ENCODE results near the gene KRT86. TPM values are rescaled to one million over a fixed set of nuclear protein-coding genes. Genes with fewer than 3 reads are reported as not detected.
"Not testable (repeated sequence)": the region's sequence is repeated elsewhere in the genome, so short reads cannot be mapped to it uniquely, and the experiment has no call there.

KRT86 gene
- total and polyA plus RNA-seq, 4 donors: 0.39 to 3.2 (median 1.3) TPM

DNA sequence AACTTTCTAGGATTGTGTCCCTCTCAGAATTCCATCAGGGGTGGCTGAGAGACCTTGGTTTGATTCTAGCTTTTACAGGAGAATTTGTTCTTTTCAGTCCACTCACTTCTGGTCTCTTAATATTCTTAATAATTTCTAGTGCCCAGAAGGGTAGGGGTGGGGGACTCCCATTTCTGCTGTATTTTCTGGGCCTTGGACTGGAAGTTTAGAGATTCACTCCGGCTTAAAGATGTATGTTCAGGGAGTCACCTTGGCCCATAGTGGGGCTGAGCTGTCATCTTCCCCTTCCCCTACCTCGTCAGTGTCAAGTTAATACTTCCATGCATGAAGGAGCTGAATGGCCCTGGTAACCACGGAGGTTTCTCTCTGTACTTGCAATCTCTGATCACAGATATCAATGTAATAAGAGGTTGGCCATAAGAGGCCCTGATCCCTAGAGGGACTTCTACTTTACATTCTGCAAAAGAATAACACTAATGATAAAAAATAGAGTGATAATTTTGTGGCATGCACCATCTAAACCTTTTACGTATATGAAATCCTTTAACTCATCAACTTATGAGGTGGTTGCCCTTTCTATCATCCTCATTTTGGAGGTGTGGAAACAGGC, 10.2 kb downstream of the KRT86 start:
- whole genome bisulfite sequencing, 2 donors: 65 to 91% methylated on average over 4 of the region's 4 CpGs
- no peak for ATAC-seq (ENCODE audit: low FRiP score)
- Histone ChIP-seq H3K27me3 (ENCODE audit: control insufficient read depth in 1 of 2, insufficient read depth in 2 of 2, low read length in 1 of 2) (no peaks in the 10 kb centered on the region), H3K27ac (ENCODE audit: low read depth in 1 of 2, low read length in 2 of 2) (no peak overlapping the region), H3K36me3 (ENCODE audit: control insufficient read depth in 1 of 2, insufficient read depth in 2 of 2, low read length in 1 of 2) (no peaks in the 10 kb centered on the region), H3K9me3 (ENCODE audit: control insufficient read depth, low read length) (no peaks in the 10 kb centered on the region), H3K4me1 (ENCODE audit: control insufficient read depth in 1 of 2, insufficient read depth in 2 of 2, low read length in 2 of 2) (peaks cover 5% of the 10 kb centered on the region in 2 donors), H3K4me3 (ENCODE audit: low read length in 2 of 2) (no peak overlapping the region)
- no peak for DNase-seq
- intact Hi-C loops (cut with DNase I): loop anchor here in 1 of 2 donors (5.0 kb wide), 1 partner anchor 38 kb away; the partner anchor contains the start of gene KRT83

DNA sequence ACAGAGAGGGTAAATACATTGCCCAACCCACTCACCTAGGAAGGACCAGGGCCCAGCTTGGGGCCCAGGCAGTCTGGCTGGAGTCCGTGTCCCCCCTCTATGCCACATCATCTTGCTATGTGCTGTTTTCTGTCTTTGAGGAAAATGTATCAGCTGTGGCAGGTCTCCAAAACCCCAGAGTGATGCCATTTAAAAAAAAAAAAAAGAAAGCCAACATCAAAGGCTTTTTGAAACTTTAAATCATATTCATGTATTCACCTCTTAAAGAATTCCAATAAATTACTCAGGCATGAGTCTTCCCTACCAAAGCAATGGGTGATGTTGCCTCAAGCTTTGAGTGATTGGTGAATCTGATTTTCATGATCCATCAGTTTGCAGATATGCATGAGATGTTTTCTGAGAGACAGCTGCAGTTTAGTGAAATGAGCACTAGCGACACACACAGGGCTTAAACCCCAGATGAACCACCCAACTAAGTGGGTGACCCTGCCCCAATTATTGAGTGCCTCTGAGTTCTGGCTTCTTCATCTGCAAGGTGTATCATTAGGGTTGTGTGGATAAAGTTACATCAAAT, 10.8 kb downstream of the KRT86 start:
- Histone ChIP-seq H3K4me3 (ENCODE audit: low read length in 2 of 2) (no peak overlapping the region), H3K27ac (ENCODE audit: low read depth in 1 of 2, low read length in 2 of 2) (no peak overlapping the region), H3K27me3 (ENCODE audit: control insufficient read depth in 1 of 2, insufficient read depth in 2 of 2, low read length in 1 of 2) (no peaks in the 10 kb centered on the region), H3K4me1 (ENCODE audit: control insufficient read depth in 1 of 2, insufficient read depth in 2 of 2, low read length in 2 of 2) (peaks cover under 1 to 5% of the 10 kb centered on the region in 2 donors), H3K36me3 (ENCODE audit: control insufficient read depth in 1 of 2, insufficient read depth in 2 of 2, low read length in 1 of 2) (no peaks in the 10 kb centered on the region), H3K9me3 (ENCODE audit: control insufficient read depth, low read length) (no peaks in the 10 kb centered on the region)
- intact Hi-C loops (cut with DNase I): no loop called here
- ATAC-seq (ENCODE audit: low FRiP score) (no peak), DNase-seq (no peak)
- WGBS, 2 donors: 94 to 96% methylated on average over 2 of the region's 2 CpGs

- Histone ChIP-seq H3K4me1 (ENCODE audit: control insufficient read depth in 1 of 2, insufficient read depth in 2 of 2, low read length in 2 of 2) (peaks cover 0 to 5% of the 10 kb centered on the region in 2 donors), H3K9me3 (ENCODE audit: control insufficient read depth, low read length) (no peaks in the 10 kb centered on the region), H3K27ac (ENCODE audit: low read depth in 1 of 2, low read length in 2 of 2) (no peak overlapping the region), H3K4me3 (ENCODE audit: low read length in 2 of 2) (no peak overlapping the region), H3K27me3 (ENCODE audit: control insufficient read depth in 1 of 2, insufficient read depth in 2 of 2, low read length in 1 of 2) (no peaks in the 10 kb centered on the region), H3K36me3 (ENCODE audit: control insufficient read depth in 1 of 2, insufficient read depth in 2 of 2, low read length in 1 of 2) (no peaks in the 10 kb centered on the region)
- intact Hi-C loops (cut with DNase I): no loop called here
- 93 to 94% methylated on average over 24 of the region's 24 CpGs for WGBS, 2 donors
- peak in 1 of 2 donors; percentile 26 for DNase-seq
- no peak for ATAC-seq (ENCODE audit: low FRiP score)
These were observed 11.5 kb downstream of the KRT86 start for GRCh38 chr12:52285851-52286530.

- H3K36me3 ChIP-seq (ENCODE audit: control insufficient read depth in 1 of 2, insufficient read depth in 2 of 2, low read length in 1 of 2); H3K9me3 ChIP-seq (ENCODE audit: control insufficient read depth, low read length); H3K27me3 ChIP-seq (ENCODE audit: control insufficient read depth in 1 of 2, insufficient read depth in 2 of 2, low read length in 1 of 2); H3K4me1 ChIP-seq (ENCODE audit: control insufficient read depth in 1 of 2, insufficient read depth in 2 of 2, low read length in 2 of 2); intact Hi-C loops (cut with DNase I); H3K4me3 ChIP-seq (ENCODE audit: low read length in 2 of 2); H3K27ac ChIP-seq (ENCODE audit: low read depth in 1 of 2, low read length in 2 of 2); ATAC-seq (ENCODE audit: low FRiP score); DNase-seq: not testable (repeated sequence)
- 90 to 95% methylated on average over 16 to 21 of the region's 21 CpGs for WGBS, 2 donors
These were observed 12.7 kb downstream of the KRT86 start for GRCh38 chr12:52286857-52287785.

DNA sequence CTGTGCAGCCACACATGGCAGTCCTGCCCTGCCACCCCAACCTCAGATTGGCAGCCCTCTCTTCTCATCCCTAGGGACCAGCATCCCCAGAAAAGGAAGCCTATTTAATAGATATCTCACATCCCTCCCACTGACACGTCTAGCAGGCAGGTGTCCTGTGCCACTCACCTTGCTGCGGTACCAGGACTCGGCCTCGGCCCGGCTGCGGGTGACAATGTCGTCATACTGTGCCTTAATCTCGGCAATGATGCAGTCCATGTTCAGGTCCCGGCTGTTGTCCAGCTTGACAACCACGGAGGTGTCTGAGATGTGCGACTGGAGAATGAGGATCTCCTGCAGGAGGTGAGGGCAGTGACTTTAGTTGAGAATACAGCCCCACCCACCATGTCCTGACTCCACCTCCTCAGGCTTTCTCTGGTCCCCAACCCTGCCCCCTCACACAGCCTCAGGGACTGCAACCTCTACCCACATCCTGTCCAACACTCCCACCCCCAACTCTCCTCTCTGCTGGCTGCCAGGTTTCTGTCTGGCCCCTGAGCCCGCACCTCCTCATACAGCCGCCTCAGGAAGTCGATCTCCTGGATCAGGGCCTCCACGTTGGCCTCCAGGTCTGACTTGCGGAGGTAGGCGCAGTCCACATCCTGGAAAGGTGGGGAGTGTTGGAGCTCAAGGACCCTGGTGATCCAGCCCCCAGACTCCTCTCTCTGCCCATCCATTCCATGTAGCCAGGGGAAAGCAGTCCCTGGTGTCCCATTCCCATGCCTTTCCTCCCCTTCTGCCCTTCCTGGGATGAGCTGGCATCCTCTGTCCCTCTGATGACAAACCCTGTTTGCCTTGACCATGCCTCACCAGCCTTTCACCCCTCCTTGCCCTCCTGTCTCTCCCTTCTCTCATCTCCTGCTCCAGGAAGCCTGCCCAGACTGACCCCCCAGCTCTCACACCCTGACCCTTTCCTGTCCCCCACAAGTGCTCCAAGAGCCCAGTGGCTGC, 13.7 kb downstream of the KRT86 start:
- H3K9me3 ChIP-seq (ENCODE audit: control insufficient read depth, low read length); H3K36me3 ChIP-seq (ENCODE audit: control insufficient read depth in 1 of 2, insufficient read depth in 2 of 2, low read length in 1 of 2); H3K27me3 ChIP-seq (ENCODE audit: control insufficient read depth in 1 of 2, insufficient read depth in 2 of 2, low read length in 1 of 2); H3K4me1 ChIP-seq (ENCODE audit: control insufficient read depth in 1 of 2, insufficient read depth in 2 of 2, low read length in 2 of 2); DNase-seq; H3K27ac ChIP-seq (ENCODE audit: low read depth in 1 of 2, low read length in 2 of 2); H3K4me3 ChIP-seq (ENCODE audit: low read length in 2 of 2); intact Hi-C loops (cut with DNase I); ATAC-seq (ENCODE audit: low FRiP score): not testable (repeated sequence)
- 90 to 93% methylated on average over 16 to 17 of the region's 17 CpGs for whole genome bisulfite sequencing, 2 donors

- H3K27me3 ChIP-seq (ENCODE audit: control insufficient read depth in 1 of 2, insufficient read depth in 2 of 2, low read length in 1 of 2); ATAC-seq (ENCODE audit: low FRiP score); intact Hi-C loops (cut with DNase I): not testable (repeated sequence)
These were observed 16.2 kb downstream of the KRT86 start for GRCh38 chr12:52290483-52291134.

DNA sequence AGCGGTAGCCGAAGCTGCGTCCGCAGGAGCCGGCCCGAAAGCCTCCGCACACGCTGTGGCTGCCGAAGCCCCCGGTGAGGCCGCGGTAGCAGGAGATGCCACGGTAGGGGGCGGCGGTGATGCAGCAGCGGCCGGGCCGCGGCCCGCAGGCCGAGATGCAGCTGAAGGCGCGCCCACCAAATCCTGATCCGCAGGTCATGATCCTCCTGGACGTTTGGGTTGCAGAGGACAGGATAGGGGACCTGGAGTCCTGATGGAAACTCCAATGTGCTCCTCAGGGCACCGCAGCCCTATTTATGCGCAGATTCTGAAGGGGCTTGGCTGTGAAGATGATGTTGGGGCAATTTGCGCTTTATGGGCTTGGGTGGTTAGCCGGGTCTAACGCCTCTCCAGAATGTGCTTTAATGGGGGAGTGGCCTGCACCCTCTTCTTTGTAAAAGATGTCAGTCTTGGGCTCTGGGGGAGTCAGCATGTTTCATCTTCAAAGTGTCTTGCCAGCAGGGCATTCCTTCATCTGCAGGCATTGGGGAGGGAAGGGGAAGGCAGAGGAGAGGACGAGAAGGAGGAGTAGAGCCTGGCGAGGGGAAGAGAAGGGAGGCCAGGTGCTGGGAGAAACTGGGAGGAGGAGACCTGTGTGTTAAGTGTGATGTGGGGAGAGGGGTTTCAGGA, 17.0 kb downstream of the KRT86 start, which contains the start of gene KRT81:
TSS of gene KRT81 (minus strand) at position 268 of the 669 bp plus-strand sequence. CDS start at position 199, 69 bp downstream.
- intact Hi-C loops (cut with DNase I): no loop called here
- whole genome bisulfite sequencing, 2 donors: 39 to 48% methylated on average over 19 to 25 of the region's 32 CpGs

More at GRCh38 chr12:52290483-52291134, 16.2 kb downstream of the KRT86 start:
- no CpG with 5 or more reads among the region's 5 CpGs for WGBS, 2 donors
- DNase-seq; H3K4me1 ChIP-seq (ENCODE audit: control insufficient read depth in 1 of 2, insufficient read depth in 2 of 2, low read length in 2 of 2); H3K9me3 ChIP-seq (ENCODE audit: control insufficient read depth, low read length); H3K27ac ChIP-seq (ENCODE audit: low read depth in 1 of 2, low read length in 2 of 2); H3K36me3 ChIP-seq (ENCODE audit: control insufficient read depth in 1 of 2, insufficient read depth in 2 of 2, low read length in 1 of 2); H3K4me3 ChIP-seq (ENCODE audit: low read length in 2 of 2): not testable (repeated sequence)

More for the DNA sequence above, 17.0 kb downstream of the KRT86 start, which contains the start of gene KRT81:
- H3K4me3 ChIP-seq (ENCODE audit: low read length in 2 of 2): no peak within 1 kb of the TSS
- no peak within 1 kb of the TSS for H3K27ac ChIP-seq (ENCODE audit: low read depth in 1 of 2, low read length in 2 of 2)
- H3K9me3 ChIP-seq (ENCODE audit: control insufficient read depth, low read length): no peaks in the 10 kb centered on the region
- no peaks in the 10 kb centered on the region for H3K27me3 ChIP-seq (ENCODE audit: control insufficient read depth in 1 of 2, insufficient read depth in 2 of 2, low read length in 1 of 2)
- DNase-seq (no peak), ATAC-seq (ENCODE audit: low FRiP score) (no peak)
- H3K4me1 ChIP-seq (ENCODE audit: control insufficient read depth in 1 of 2, insufficient read depth in 2 of 2, low read length in 2 of 2): no peaks in the 10 kb centered on the region
- H3K36me3 ChIP-seq (ENCODE audit: control insufficient read depth in 1 of 2, insufficient read depth in 2 of 2, low read length in 1 of 2): no peaks in the 10 kb centered on the region
